GM21723 (cell line): ENCODE measurements around the gene PLA2G15.
"Not testable (repeated sequence)": the region's sequence is repeated elsewhere in the genome, so short reads cannot be mapped to it uniquely, and the experiment has no call there.

Experiments
- ATAC-seq: cut with Tn5 transposase; IDR thresholded peaks from one replicate; pipeline ENCODE4 v1.9.1; 2021; ENCODE audit warnings: mild to moderate bottlenecking, moderate library complexity; ENCODE audit not compliant: unreplicated experiment

The PLA2G15 gene

DNA sequence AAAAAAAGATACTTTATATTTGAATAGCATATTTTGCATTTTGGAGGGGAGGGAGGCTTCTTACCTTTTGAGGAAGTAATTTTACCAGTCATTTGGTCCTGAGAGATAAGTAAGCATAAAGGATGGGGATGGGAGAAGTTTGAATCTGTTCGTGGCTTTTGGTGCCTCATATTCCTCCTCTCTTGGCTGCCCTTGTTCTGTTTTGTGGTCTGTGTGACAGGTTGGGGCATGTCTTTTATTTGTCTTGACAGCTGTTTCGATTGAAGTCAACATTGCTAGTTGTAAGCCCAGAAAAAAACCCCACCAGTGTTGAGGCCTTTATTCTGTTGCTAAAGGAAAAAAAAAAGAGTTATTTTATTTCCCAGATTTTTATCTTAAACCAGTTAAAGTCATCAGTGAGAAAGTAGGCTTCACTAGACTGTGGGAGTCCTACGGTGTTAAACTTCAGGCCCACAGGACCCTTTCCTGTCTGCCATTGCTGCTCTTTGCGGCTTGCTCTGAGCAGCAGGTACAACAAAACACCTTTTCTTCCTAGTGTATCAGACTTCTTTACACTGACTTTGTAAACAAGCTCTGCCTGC is 30.5 kb downstream of the PLA2G15 start:
- ATAC-seq, result peak; percentile 75

GRCh38 chr16:68276223-68276622 is 31.1 kb downstream of the PLA2G15 start:
- ATAC-seq, result no peak

GRCh38 chr16:68279726-68280558 is 34.8 kb downstream of the PLA2G15 start:
- no peak for ATAC-seq

GRCh38 chr16:68281368-68282063 is 36.3 kb downstream of the PLA2G15 start:
- no peak for ATAC-seq

DNA sequence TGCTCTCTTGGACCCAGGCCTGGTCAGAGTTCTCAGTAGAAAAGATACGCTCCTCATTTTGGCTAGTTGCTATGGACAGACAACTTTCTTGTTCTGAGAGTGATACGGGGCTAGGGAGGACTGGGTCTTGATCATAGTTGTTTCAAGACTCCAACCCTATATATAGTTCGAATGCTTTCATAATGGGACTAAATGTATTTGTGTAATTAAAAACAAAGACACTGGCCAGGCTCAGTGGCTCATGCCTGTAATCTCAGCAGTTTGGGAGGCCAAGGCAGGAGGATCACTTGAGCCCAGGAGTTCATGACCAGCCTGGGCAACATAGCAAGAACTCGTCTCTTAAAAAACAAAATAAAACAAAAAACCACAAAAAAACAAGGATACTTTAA is 36.9 kb downstream of the PLA2G15 start:
- ATAC-seq, result no peak

- ATAC-seq, result no peak
These were observed 38.2 kb downstream of the PLA2G15 start for GRCh38 chr16:68283346-68283745.

GRCh38 chr16:68283801-68284598 is 38.8 kb downstream of the PLA2G15 start:
- no peak for ATAC-seq

GRCh38 chr16:68284847-68285246 is 39.7 kb downstream of the PLA2G15 start:
- peak; percentile 63 for ATAC-seq

- ATAC-seq, result no peak
These were observed 40.5 kb downstream of the PLA2G15 start for GRCh38 chr16:68285683-68286082.

- no peak for ATAC-seq
These were observed 41.2 kb downstream of the PLA2G15 start for GRCh38 chr16:68286153-68287074.

DNA sequence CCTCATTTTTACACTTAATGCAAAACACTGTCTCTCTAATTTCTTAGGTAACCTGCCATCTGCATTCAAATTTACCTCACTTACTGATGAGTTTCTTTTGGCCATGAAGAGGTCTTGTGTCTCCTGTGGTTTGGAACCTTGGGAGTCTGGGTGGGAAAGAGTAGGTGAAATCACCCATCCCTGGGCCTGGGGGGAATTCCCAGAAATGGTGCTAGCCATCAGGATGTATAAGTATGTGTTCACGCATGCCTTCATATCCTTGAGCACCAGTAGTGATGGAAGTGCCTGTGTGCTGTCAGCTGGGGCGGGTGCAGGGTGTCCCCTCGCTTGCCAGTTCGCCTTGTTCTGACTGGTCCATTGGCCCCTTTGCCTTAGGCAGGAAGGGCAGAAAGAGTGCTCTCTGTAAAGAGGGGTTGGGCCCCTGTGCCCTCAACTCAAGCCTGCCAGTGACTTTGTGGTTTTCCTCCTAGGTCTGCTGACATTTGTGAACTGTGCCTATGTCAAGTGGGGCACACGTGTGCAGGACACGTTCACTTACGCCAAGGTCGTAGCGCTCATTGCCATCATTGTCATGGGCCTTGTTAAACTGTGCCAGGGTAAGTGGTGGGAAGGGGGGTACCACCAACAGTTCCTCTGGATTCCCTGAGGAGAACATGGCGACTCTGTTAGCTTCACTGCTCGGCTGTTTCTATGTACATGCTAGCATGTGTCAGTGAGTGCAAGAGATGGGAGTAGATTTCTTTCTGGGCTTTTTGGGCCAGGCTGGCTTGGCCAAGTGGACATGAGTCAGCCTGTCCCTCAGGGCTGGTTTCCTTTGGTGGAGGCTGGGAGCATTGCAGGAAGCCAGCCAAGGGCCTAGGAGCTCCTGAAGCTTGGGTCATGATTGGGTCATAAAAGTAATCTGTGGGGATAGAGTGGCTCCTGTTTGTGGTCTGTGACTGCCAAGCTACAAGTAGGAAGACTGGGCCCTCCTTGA is 42.4 kb downstream of the PLA2G15 start:
- ATAC-seq, result no peak

- no peak for ATAC-seq
These were observed 43.1 kb downstream of the PLA2G15 start for GRCh38 chr16:68288252-68288650.

- ATAC-seq, result not testable (repeated sequence)
These were observed 43.6 kb downstream of the PLA2G15 start for GRCh38 chr16:68288796-68289195.

DNA sequence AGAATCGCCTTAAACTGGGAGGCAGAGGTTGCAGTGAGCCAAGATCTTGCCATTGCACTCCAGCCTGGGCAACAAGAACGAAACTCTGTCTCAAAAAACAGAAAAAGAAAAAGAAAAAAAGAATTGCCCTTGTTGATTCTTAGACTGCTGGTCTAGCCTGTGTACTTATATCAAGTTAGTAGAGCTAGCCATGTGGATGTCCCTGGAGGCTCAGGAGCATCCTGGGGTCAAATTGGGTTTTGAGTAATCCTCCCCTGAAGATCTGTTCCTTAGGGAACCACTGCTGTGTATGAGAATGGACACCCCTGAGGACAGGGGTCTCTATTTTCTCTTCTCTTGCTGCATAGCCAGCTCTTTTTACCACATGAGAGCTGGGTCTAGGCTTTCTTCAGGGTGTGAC is 44.0 kb downstream of the PLA2G15 start:
- ATAC-seq, result no peak

DNA sequence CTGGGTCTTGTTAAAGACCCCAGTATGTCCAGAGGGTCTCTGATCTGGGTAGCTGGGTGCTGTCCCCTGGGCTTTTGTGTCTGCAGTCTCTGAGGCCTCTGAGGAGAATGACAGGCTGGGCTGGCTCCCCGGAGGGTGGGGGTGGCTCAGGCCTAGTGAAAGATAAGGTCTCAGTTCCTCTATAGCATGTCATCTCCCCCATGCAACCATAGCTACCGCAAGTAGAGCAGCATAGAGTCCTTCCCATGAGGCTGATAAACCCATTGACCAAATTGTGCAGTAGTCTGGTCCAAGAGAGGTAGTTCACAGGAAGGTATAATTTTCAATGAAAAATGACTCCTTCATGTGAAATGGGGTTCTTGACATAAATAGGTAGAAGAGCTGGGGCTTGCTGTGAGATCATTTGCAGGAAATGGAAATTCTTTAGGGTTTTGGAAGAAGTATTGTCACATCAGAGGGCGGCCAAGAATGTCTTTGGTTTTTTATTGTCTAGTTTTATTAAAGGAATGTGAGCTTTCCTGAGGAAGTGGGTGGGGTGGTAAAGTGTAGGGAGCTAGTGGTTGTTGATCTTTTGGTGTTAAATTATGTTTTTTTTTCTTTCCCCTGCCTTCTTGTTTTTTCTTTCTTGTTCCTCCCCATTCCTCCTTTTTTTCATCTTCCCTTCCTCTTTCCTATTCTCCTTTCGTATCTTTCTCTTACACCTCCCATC is 44.6 kb downstream of the PLA2G15 start:
- peak; percentile 81 for ATAC-seq

GRCh38 chr16:68290450-68290849 is 45.3 kb downstream of the PLA2G15 start:
- ATAC-seq, result no peak

- ATAC-seq, result no peak
These were observed 46.1 kb downstream of the PLA2G15 start for GRCh38 chr16:68291227-68291626.

DNA sequence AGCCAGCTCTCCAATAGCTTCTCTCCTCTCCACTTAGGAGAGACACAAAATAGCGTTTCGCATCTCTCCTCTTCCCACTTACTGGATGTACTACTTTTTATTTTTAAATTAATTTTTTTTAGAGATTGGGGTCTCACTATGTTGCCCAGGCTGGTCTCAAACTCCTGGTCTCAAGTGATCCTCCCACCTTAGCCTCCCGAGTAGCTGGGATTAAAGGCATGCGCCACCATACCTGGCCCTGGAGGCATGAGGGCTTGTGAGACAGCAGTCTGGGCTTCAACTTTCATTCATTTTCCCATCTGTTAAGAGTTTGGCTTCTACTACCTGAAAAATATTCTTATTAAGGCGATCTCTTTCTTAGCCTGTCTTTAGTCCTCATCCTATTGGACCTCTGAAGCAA is 47.3 kb downstream of the PLA2G15 start:
- ATAC-seq, result no peak
